Measurements from ENCODE around the gene KCNJ10.

DNA sequence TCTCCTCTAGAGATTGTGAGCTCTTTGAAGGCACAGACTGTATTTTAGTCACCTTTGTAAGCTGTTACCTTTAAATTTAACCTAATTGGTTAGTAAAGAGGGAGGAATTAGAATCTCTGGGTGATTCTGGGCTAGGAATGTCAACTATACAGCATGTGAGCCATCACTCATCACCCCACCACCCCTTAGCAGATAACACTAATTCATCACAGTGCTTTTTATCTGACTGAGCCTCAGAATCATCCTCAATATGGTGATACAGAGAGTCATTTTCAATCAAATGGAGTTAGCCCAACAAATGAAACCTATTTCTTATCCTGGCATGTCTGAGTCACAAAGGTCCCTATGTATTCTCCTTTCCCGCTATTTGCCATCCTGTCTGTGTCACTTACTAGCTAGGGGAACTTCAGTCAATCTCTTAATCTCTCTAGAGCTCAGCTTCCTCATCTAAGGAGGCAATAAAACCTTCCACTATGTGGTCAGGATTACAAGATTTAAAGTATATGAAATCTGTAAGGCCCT lies 13.3 kb downstream of the KCNJ10 start:
- TF ChIP-seq EP300 (IDR thresholded peaks at IDR 0.05; ENCODE audit: borderline replicate concordance) = no peak
- TF ChIP-seq TAF1 (IDR thresholded peaks at IDR 0.05; ENCODE audit: low read depth) = no peak
- TF ChIP-seq, protein P1, sequence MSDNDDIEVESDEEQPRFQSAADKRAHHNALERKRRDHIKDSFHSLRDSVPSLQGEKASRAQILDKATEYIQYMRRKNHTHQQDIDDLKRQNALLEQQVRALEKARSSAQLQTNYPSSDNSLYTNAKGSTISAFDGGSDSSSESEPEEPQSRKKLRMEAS (IDR thresholded peaks at IDR 0.05) = no peak
- no peak for TF ChIP-seq CEBPB (IDR thresholded peaks at IDR 0.05)
- TF ChIP-seq, protein P2, sequence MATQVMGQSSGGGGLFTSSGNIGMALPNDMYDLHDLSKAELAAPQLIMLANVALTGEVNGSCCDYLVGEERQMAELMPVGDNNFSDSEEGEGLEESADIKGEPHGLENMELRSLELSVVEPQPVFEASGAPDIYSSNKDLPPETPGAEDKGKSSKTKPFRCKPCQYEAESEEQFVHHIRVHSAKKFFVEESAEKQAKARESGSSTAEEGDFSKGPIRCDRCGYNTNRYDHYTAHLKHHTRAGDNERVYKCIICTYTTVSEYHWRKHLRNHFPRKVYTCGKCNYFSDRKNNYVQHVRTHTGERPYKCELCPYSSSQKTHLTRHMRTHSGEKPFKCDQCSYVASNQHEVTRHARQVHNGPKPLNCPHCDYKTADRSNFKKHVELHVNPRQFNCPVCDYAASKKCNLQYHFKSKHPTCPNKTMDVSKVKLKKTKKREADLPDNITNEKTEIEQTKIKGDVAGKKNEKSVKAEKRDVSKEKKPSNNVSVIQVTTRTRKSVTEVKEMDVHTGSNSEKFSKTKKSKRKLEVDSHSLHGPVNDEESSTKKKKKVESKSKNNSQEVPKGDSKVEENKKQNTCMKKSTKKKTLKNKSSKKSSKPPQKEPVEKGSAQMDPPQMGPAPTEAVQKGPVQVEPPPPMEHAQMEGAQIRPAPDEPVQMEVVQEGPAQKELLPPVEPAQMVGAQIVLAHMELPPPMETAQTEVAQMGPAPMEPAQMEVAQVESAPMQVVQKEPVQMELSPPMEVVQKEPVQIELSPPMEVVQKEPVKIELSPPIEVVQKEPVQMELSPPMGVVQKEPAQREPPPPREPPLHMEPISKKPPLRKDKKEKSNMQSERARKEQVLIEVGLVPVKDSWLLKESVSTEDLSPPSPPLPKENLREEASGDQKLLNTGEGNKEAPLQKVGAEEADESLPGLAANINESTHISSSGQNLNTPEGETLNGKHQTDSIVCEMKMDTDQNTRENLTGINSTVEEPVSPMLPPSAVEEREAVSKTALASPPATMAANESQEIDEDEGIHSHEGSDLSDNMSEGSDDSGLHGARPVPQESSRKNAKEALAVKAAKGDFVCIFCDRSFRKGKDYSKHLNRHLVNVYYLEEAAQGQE (IDR thresholded peaks at IDR 0.05; ENCODE audit: low read depth) = no peak
- TF ChIP-seq CREB1 (IDR thresholded peaks at IDR 0.05; ENCODE audit: low read depth) = no peak
- TF ChIP-seq FOXM1 (IDR thresholded peaks at IDR 0.05; ENCODE audit: borderline replicate concordance, low read depth) = no peak
- no peak for TF ChIP-seq TCF12 (IDR thresholded peaks at IDR 0.05; ENCODE audit: low read depth)
- no peak for TF ChIP-seq YY1 (IDR thresholded peaks at IDR 0.05; ENCODE audit: low read depth)
- no peak for TF ChIP-seq NFIC (IDR thresholded peaks at IDR 0.05)
- TF ChIP-seq EGR1 (IDR thresholded peaks at IDR 0.05) = no peak
- no peak for TF ChIP-seq RAD21 (IDR thresholded peaks at IDR 0.05; ENCODE audit: low read depth)
- TF ChIP-seq TEAD4 (IDR thresholded peaks at IDR 0.05) = no peak
- TF ChIP-seq, protein P3, sequence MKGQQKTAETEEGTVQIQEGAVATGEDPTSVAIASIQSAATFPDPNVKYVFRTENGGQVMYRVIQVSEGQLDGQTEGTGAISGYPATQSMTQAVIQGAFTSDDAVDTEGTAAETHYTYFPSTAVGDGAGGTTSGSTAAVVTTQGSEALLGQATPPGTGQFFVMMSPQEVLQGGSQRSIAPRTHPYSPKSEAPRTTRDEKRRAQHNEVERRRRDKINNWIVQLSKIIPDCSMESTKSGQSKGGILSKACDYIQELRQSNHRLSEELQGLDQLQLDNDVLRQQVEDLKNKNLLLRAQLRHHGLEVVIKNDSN (IDR thresholded peaks at IDR 0.05) = no peak
